RPMI7951 (cell line): ENCODE data around the gene RBMS3. TPM values are rescaled to one million over a fixed set of nuclear protein-coding genes. Genes with fewer than 3 reads are reported as not detected.

ENCODE experiments used
- DNase-seq: peaks from one replicate; pipeline ENCODE4 v3.0.0-alpha.2; 2012; ENCODE audit warnings: low read depth
- total RNA-seq: library from RNA; depleted of rRNA; stranded (reverse); fragments of >200 nt; shearing (Covaris generic); gene quantifications from 2 replicates; pipeline ENCODE4 v1.2.3, GENCODE V29; 2014

RBMS3 gene
- total RNA-seq, 1 experiment from 2014 or later, result 22.8 TPM

- peak; percentile 12 for DNase-seq
These were observed 396.6 kb downstream of the RBMS3 start for GRCh38 chr3:29677421-29677820.

DNA sequence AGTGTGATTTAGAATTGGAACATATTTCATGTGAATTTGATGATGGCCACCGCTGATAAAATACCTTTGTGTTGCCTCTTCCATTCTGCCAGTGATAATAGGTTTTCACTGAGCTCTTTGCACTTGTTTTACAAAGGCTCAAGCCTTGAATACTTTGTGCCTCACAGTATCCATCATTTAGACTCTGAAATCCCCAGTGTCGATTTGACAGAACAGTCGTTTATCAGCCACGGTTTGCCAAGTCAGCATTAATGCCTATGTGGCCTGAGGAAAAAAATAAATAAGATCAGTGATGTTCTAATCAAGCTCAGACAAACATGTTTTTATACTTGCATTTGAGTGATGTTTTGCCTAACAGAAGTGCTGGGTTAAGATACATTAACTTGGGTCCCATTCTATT lies 399.1 kb downstream of the RBMS3 start:
- DNase-seq, result no peak

- peak; percentile 69 for DNase-seq
These were observed 402.4 kb downstream of the RBMS3 start for GRCh38 chr3:29683018-29683993.

GRCh38 chr3:29686889-29687592 lies 406.2 kb downstream of the RBMS3 start:
- DNase-seq, result peak; percentile 65

DNA sequence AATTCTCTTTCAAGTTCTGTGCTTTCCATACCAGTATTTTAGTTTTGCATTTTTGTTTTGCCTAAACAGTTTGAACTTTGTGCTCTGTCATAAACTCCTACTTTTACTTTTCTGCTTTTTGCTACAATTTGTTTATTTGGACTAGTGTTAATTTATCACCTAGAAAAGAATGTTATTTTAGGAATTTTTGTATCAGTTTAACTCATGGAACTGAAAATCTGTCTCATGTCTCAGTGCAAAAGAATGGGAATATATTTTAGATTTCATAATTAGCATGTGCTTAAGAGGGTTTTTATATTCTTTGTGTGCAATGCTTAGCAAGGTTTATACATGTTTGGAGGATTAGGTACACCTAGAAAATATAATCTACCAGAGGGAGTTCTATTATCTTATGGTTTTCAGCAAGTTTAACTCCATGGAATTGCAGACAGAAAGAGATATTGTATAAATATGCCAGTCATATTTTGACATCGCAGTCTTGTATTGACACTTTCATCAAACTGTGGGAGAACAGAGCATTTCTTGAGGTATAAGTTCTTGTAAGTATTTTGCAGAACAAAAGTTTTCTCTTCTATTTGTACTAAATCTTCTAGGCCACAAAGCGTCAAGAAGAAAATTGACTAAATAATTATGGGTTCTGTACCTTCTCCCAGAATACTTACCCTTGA lies 409.9 kb downstream of the RBMS3 start:
- no peak for DNase-seq

GRCh38 chr3:29693863-29694262 lies 413.0 kb downstream of the RBMS3 start:
- peak; percentile 87 for DNase-seq

DNA sequence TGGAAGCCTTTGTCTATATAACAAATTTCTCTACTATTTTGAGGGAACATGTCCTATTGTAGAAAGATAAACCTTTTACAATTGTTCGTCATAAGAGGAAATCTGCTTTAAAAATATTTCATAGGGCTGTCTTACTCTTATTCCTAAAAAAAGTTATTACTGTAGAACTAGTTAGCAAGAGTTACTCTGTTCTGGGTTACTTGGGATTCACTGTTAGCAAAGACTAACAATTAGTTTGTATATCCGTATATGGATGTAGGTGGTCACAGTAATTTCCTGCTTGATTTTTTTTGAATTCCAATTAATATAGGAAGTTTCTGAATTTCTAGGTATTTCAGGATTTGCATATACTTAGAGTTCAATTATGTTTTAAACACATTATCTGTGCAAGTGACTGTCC lies 413.5 kb downstream of the RBMS3 start:
- DNase-seq, result no peak

DNA sequence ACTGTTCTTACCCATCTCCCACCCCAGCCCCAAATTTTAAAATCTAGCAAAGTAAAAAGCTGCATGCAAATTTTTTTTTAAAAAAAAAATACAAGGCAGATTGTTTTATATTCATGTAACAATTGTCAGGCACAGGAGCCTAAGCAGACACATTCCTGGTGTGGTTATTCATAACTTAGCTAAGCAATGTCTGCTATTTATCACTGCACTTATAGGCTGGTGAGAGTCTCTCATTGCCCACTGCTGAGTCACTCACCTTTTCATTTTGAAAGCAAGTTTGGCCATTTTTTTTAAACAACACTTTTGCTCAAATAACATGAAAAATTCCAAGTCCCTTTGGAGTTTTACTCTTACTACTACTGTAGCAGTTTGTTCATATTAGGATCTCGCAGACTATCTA lies 413.9 kb downstream of the RBMS3 start:
- DNase-seq, result peak; percentile 92

DNA sequence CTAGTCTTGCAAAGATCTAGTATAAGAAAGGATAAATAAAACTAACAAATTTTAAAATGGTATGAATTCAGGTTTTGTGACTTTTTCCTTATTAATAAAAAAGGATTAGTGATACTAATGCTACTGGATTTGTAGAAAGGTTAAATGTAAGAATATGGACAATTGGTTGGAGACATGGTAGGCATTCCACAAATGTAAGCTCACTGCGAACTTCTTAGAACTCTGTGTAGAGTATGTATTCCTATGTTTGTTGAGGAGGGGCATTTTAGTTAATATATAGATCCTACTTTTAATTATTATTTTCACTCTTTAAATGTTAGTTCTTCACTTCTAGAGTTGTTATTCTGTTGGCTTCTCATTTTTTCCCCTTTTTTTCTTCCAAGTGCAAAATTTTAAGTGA lies 414.3 kb downstream of the RBMS3 start:
- DNase-seq, result no peak

GRCh38 chr3:29695643-29696198 lies 414.9 kb downstream of the RBMS3 start:
- peak; percentile 34 for DNase-seq

GRCh38 chr3:29696311-29696710 lies 415.4 kb downstream of the RBMS3 start:
- no peak for DNase-seq

DNA sequence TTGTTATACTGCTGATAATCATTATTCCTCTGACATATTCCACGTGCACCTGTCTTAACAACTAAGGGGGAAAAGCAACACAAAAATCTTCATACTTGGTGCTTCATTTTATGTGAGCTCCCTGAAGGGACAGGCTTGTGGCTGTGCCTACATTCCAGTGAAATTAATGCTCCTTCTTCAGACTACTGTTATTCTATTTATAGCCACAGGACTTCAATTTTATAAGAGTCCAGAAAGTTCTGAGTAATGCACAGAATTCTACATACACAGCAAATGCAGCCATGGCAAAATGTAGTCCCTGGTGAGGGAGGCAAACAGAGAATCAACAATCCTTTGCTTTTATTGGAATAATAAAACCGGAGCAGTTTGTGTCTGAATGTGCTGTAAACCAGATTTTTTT lies 417.1 kb downstream of the RBMS3 start:
- DNase-seq, result peak; percentile 64

DNA sequence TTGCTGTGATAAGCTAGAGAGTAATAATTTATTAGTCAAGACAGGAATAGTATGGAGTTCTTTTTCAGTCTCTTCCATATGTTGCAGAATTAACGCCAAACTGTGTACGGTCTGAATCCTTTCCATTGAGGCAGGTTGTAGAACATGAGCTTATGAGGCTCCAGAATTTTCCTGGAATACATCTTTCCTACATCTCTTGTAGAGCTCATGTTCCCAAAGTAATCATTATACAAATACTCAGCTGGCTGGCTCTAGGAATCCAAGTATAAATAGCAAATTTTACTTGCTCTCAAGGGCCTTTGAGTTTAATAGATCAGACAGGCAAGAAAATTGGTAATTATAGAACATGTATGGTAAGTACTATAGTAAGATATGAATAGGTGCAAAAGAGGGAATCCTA lies 419.4 kb downstream of the RBMS3 start:
- DNase-seq, result no peak

- DNase-seq, result no peak
These were observed 420.6 kb downstream of the RBMS3 start for GRCh38 chr3:29701326-29701983.

DNA sequence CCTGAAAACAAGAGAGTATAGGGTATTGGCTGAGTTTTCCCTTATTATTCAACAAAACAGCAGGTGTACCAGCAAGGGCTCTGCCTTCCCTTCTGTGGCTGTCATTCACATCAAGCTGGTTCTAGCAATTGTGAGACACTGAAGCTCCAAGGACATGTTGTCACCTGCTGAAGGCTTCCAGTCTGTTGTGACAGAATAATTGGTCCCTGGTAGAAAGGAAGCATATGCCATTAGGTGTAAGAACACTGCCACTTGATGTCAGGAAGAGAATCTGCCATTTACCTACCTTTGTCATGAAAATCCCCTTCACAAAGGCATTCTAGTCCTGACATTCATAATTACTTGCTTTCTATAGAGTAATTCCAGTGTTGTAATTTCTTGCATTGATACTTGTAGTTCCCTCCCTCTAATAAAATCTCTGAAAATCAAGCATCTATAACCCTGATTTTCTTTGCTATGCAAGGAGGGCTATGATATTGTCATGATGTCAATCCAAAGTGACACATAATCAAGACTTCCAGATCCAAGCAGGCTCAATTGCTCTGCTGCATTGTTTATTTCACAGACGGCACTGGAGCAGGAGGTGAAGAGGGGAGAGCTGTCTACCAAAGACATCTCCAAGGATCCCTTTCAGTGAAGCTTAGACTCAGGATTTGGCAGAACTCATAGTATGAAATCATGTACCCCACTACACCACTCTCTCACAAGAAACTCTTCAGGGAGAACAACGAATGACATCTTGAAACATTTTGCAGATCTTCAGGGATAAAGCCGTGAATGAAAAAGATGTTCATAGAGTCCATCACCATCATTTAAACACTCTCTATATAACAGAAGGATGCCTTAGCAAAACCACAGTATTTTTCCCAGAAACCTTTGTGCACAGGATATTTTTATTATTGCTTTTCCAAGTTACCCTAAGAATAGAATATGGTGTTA lies 425.3 kb downstream of the RBMS3 start:
- no peak for DNase-seq

DNA sequence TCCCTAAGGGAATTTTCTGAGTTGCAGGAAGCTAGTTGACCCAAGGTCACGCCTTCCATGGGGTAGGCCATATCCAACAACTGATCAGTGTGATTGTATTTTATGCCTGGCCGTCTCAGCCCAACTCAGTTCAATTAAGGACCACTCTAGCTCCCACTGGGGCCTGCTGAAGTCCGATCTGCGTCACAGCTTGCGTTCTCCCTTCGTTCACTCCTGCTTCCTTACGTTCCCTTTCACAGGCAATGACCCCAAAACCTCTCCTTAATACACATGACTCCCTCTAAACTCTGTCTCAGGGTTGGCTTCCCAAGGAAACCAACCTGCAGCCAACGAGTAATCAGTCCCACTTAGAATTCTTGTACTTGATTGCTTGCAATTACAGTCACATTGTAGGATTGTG lies 428.0 kb downstream of the RBMS3 start:
- DNase-seq, result no peak

GRCh38 chr3:29711255-29711771 lies 430.4 kb downstream of the RBMS3 start:
- no peak for DNase-seq

DNA sequence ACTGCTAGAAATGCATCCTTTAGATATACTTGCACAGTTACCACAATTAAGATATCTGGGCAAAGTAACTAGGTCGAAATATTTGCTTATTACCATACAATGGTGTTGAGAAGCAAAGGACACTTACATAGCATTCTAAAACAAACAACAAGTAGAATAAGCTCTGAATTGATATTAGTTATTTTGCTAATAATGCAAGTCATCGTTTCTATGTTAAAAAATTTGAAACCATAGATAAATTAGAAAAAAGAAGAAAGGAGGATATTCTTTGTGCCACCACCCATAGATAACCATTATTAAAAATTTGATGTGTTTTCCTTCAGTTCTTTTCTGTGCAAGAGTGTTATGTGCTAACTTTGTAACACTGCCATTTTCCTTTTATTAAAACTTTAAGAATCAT lies 435.3 kb downstream of the RBMS3 start:
- no peak for DNase-seq

DNA sequence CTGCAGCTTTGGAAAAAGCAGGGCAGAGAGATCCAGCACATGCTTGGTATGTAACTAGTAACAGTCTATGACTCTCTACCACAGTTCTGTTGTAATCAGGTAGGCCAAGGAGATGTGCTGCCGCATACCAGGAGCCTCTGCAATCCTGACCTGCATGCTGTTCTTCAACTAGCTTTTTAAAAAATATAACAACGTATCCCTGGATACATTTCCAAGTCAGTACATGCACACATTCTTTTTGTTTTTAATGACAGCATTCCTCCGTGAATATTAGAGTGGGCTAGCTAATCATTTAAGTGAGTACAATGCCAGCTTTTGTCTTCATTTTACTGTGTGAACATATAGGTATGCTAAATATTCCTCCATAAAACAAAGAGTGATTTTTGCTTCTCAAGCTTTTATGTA lies 437.8 kb downstream of the RBMS3 start:
- no peak for DNase-seq

DNA sequence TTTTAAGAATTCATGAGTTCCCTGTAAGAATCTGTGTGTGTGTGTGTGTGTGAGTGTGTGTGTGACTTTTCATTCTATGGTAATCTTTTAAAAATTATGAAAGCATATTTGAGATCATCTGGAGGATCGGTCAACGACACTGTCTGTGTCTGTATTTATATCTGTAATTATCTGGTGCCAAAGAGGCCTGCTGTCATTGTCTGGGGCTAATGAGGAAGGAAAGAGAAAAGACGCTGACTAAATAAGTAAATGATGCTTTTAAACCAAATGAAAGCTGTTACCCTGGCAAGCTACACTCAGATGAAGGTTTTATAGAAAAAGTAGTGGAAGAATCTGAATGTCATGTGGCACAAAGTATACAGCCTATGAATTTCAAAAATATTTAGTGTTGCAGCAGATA lies 439.8 kb downstream of the RBMS3 start:
- no peak for DNase-seq
